HG03064 (cell line): ENCODE data around the gene UTF1.
"Not testable (repeated sequence)": the region's sequence is repeated elsewhere in the genome, so short reads cannot be mapped to it uniquely, and the experiment has no call there.

Experiments used
- ATAC-seq: cut with Tn5 transposase; IDR thresholded peaks from one replicate; pipeline ENCODE4 v1.9.1; 2021; ENCODE audit warnings: low read depth; ENCODE audit not compliant: unreplicated experiment

The UTF1 gene

GRCh38 chr10:133207627-133208026 is 22.4 kb upstream of the UTF1 start:
- no peak for ATAC-seq

- ATAC-seq: no peak
Observed at GRCh38 chr10:133208466-133208865, 21.6 kb upstream of the UTF1 start.

GRCh38 chr10:133209117-133209516 is 20.9 kb upstream of the UTF1 start:
- no peak for ATAC-seq

GRCh38 chr10:133209641-133210040 is 20.4 kb upstream of the UTF1 start:
- ATAC-seq: no peak

- no peak for ATAC-seq
Observed at GRCh38 chr10:133210398-133211140, 19.4 kb upstream of the UTF1 start.

GRCh38 chr10:133211141-133211830 is 18.7 kb upstream of the UTF1 start:
- no peak for ATAC-seq

- no peak for ATAC-seq
Observed at GRCh38 chr10:133211959-133212852, 17.8 kb upstream of the UTF1 start.

GRCh38 chr10:133212853-133213494 is 17.0 kb upstream of the UTF1 start:
- ATAC-seq: no peak

GRCh38 chr10:133213641-133214467 is 16.2 kb upstream of the UTF1 start:
- ATAC-seq: no peak

- no peak for ATAC-seq
Observed at GRCh38 chr10:133214468-133215410, 15.3 kb upstream of the UTF1 start.

- no peak for ATAC-seq
Observed at GRCh38 chr10:133215586-133215985, 14.4 kb upstream of the UTF1 start.

GRCh38 chr10:133216776-133217175 is 13.2 kb upstream of the UTF1 start:
- no peak for ATAC-seq

GRCh38 chr10:133217800-133218589 is 12.0 kb upstream of the UTF1 start:
- ATAC-seq: no peak

- no peak for ATAC-seq
Observed at GRCh38 chr10:133218891-133219290, 11.1 kb upstream of the UTF1 start.

- no peak for ATAC-seq
Observed at GRCh38 chr10:133219782-133220181, 10.2 kb upstream of the UTF1 start.

GRCh38 chr10:133221331-133221730 is 8.7 kb upstream of the UTF1 start:
- ATAC-seq: no peak

- not testable (repeated sequence) for ATAC-seq
Observed at GRCh38 chr10:133221756-133222155, 8.3 kb upstream of the UTF1 start.

GRCh38 chr10:133224076-133224475 is 5.9 kb upstream of the UTF1 start:
- ATAC-seq: no peak
